Right cardiac atrium (tissue), 5 donors: ENCODE results near the gene HLCS. TPM values are rescaled to one million over a fixed set of nuclear protein-coding genes. Genes with fewer than 3 reads are reported as not detected.
A peak's percentile ranks its signal among the peaks of the same experiment; 100 is the strongest.

Source experiments
- ATAC-seq, 2 donors: fragments of 200-7000 bp; cut with Tn5 transposase; one replicate each; pipeline versions ENCODE4 v1.8.0 to v1.9.1; 2020; ENCODE audit warnings: moderate library complexity in 2 of 2, mild to moderate bottlenecking in 1 of 2
- DNase-seq, 3 donors: peaks; one replicate each; pipeline ENCODE4 v3.0.0-alpha.2; 2020
- H3K27ac ChIP-seq: one replicate; pipeline ENCODE4 v1.5.1; 2013; ENCODE audit warnings: mild to moderate bottlenecking, low read length, control low read depth, moderate library complexity
- H3K27me3 ChIP-seq: one replicate; pipeline ENCODE4 v1.6.1; 2013; ENCODE audit not compliant: control insufficient read depth, insufficient read depth
- H3K4me1 ChIP-seq: one replicate; pipeline ENCODE4 v1.6.1; 2013; ENCODE audit warnings: low read length; ENCODE audit not compliant: control insufficient read depth, insufficient read depth
- H3K4me3 ChIP-seq: one replicate; pipeline ENCODE4 v1.5.1; 2013; ENCODE audit warnings: low read length, control low read depth
- H3K9me3 ChIP-seq: one replicate; pipeline ENCODE4 v1.6.1; 2013; ENCODE audit warnings: low read length; ENCODE audit not compliant: control insufficient read depth
- WGBS: extraction: QIAGEN DNeasy Blood & Tissue Kit; methylation state at CpG from one replicate; pipeline ENCODE4 v1.1.7; 2013; 5-methylcytosine and 5-hydroxymethylcytosine counted together
- intact Hi-C, 4 donors: fragments of 100-400 bp; cut with DNase I; formaldehyde crosslinking; loops; one replicate each; pipeline versions ENCODE4 v1.11.0 to v1.14.0; 2022 to 2023
- polyA plus RNA-seq: library from polyadenylated mRNA; stranded (reverse); fragments of 200-250 nt; gene quantifications from one replicate; pipeline ENCODE4 v1.2.3, GENCODE V29; 2013
- total RNA-seq, 4 donors: library from RNA; stranded (reverse); fragmentation: NEBNext Ultra II Directional; extraction: Animal tissue kit (Norgen Biotek cat#: 25700); gene quantifications; one replicate each; pipeline ENCODE4 v1.2.1, GENCODE V29; 2021
- donor health status: healthy with polysubstance abuse.
- donor health status: DM: no; HTN: yes; CAD: no.
- donor health status: DM: no; HTN: no; CAD: no.
- donor health status: DM: no; HTN: yes; CAD: no; lungs with severe emphysema.
- donor health status: DM: yes; HTN: yes; CAD: no.

The HLCS gene
- total and polyA plus RNA-seq, 5 donors, result 3.5 to 11.4 (median 8.2) TPM

- H3K27me3 ChIP-seq, result peaks cover 6% of the 10 kb centered on the region
These were observed 252.7 kb downstream of the HLCS start for GRCh38 chr21:36713746-36714145.

GRCh38 chr21:36710729-36711048 lies 255.8 kb downstream of the HLCS start:
- ATAC-seq (no peak), DNase-seq (peak in 2 of 3 donors; percentile 41 to 42)
- 14% methylated on average over 13 of the region's 13 CpGs for whole genome bisulfite sequencing
- H3K9me3 ChIP-seq, result no peaks in the 10 kb centered on the region
- peaks cover 6% of the 10 kb centered on the region for H3K27me3 ChIP-seq
- H3K4me1 ChIP-seq, result no peaks in the 10 kb centered on the region
- no peak overlapping the region for H3K4me3 ChIP-seq
- no peak overlapping the region for H3K27ac ChIP-seq
- intact Hi-C loops, result no loop called here

More at GRCh38 chr21:36713746-36714145, 252.7 kb downstream of the HLCS start:
- no peak for DNase-seq
- Histone ChIP-seq H3K4me3 (no peak overlapping the region), H3K4me1 (no peaks in the 10 kb centered on the region), H3K27ac (no peak overlapping the region), H3K9me3 (no peaks in the 10 kb centered on the region)
- ATAC-seq, result no peak
- intact Hi-C loops, result no loop called here
- WGBS, result 58% methylated on average over 3 of the region's 3 CpGs

GRCh38 chr21:36709868-36710728 lies 256.4 kb downstream of the HLCS start:
- Histone ChIP-seq H3K4me3 (no peak overlapping the region), H3K27me3 (peaks cover 6% of the 10 kb centered on the region), H3K27ac (no peak overlapping the region), H3K4me1 (no peaks in the 10 kb centered on the region), H3K9me3 (no peaks in the 10 kb centered on the region)
- DNase-seq (peak in 1 of 3 donors; percentile 47), ATAC-seq (no peak)
- WGBS, result 9% methylated on average over 38 of the region's 38 CpGs
- intact Hi-C loops, result no loop called here

- Histone ChIP-seq H3K4me3 (no peak overlapping the region), H3K27ac (no peak overlapping the region), H3K27me3 (peaks cover 6% of the 10 kb centered on the region), H3K9me3 (no peaks in the 10 kb centered on the region), H3K4me1 (no peaks in the 10 kb centered on the region)
- DNase-seq (no peak), ATAC-seq (peak in 1 of 2 donors; percentile 26)
- WGBS, result 3% methylated on average over 55 of the region's 55 CpGs
- intact Hi-C loops, result no loop called here
These were observed 257.2 kb downstream of the HLCS start for GRCh38 chr21:36709030-36709867.

- ATAC-seq (no peak), DNase-seq (no peak)
- H3K9me3 ChIP-seq, result no peaks in the 10 kb centered on the region
- peaks cover 6% of the 10 kb centered on the region for H3K27me3 ChIP-seq
- intact Hi-C loops, result no loop called here
- H3K4me3 ChIP-seq, result no peak overlapping the region
- H3K4me1 ChIP-seq, result no peaks in the 10 kb centered on the region
- 3% methylated on average over 44 of the region's 44 CpGs for WGBS
- no peak overlapping the region for H3K27ac ChIP-seq
These were observed 258.0 kb downstream of the HLCS start for GRCh38 chr21:36708286-36709029.

GRCh38 chr21:36707763-36708285 lies 258.6 kb downstream of the HLCS start:
- Histone ChIP-seq H3K27ac (no peak overlapping the region), H3K9me3 (no peaks in the 10 kb centered on the region), H3K27me3 (peaks cover 4% of the 10 kb centered on the region), H3K4me3 (no peak overlapping the region), H3K4me1 (no peaks in the 10 kb centered on the region)
- ATAC-seq, result no peak
- intact Hi-C loops, result no loop called here
- 3% methylated on average over 53 of the region's 53 CpGs for WGBS
- no peak for DNase-seq

GRCh38 chr21:36706951-36707762 lies 259.3 kb downstream of the HLCS start:
- Histone ChIP-seq H3K27ac (no peak overlapping the region), H3K27me3 (no peaks in the 10 kb centered on the region), H3K4me3 (no peak overlapping the region), H3K4me1 (no peaks in the 10 kb centered on the region), H3K9me3 (no peaks in the 10 kb centered on the region)
- 13% methylated on average over 32 of the region's 32 CpGs for WGBS
- no peak for DNase-seq
- ATAC-seq, result no peak
- intact Hi-C loops, result no loop called here

- Histone ChIP-seq H3K27ac (no peak overlapping the region), H3K9me3 (no peaks in the 10 kb centered on the region), H3K4me3 (no peak overlapping the region), H3K4me1 (no peaks in the 10 kb centered on the region), H3K27me3 (no peaks in the 10 kb centered on the region)
- DNase-seq (no peak), ATAC-seq (no peak)
- intact Hi-C loops, result no loop called here
- 12% methylated on average over 13 of the region's 13 CpGs for WGBS
These were observed 260.0 kb downstream of the HLCS start for GRCh38 chr21:36706482-36706852.

GRCh38 chr21:36705679-36706481 lies 260.6 kb downstream of the HLCS start:
- Histone ChIP-seq H3K27ac (no peak overlapping the region), H3K4me3 (no peak overlapping the region), H3K27me3 (no peaks in the 10 kb centered on the region), H3K4me1 (no peaks in the 10 kb centered on the region), H3K9me3 (no peaks in the 10 kb centered on the region)
- ATAC-seq (no peak), DNase-seq (no peak)
- intact Hi-C loops, result no loop called here
- 6% methylated on average over 22 of the region's 22 CpGs for WGBS
